ELF-1 (cell line): ENCODE data around the gene VIPAS39.

ENCODE experiments used
- DNase-seq: peaks from one replicate; pipeline ENCODE4 v3.0.0-alpha.2; 2016; ENCODE audit warnings: low read depth, low spot score

Gene VIPAS39

GRCh38 chr14:77457522-77458248 lies at the start of gene VIPAS39, which contains the start of gene AHSA1:
TSS of gene VIPAS39 (minus strand) at chr14:77457601. CDS start at chr14:77454102, 3,499 bp downstream.
TSS of gene AHSA1 (plus strand) at chr14:77458093. CDS start at chr14:77458190, 97 bp downstream.
- peak; percentile 99 for DNase-seq

- no peak for DNase-seq
These were observed 47.6 kb upstream of the VIPAS39 start for GRCh38 chr14:77505031-77505430.

- DNase-seq = no peak
These were observed 45.7 kb upstream of the VIPAS39 start for GRCh38 chr14:77503138-77503537.

GRCh38 chr14:77502109-77502782 lies 44.8 kb upstream of the VIPAS39 start:
- DNase-seq = no peak

- DNase-seq = peak; percentile 72
These were observed 41.7 kb upstream of the VIPAS39 start for GRCh38 chr14:77498984-77499527.

- peak; percentile 43 for DNase-seq
These were observed 40.9 kb upstream of the VIPAS39 start, which contains the start of gene ISM2 for GRCh38 chr14:77498120-77498979. TSS of gene ISM2 (minus strand) at chr14:77498816. CDS start at chr14:77498793, 23 bp downstream.

- no peak for DNase-seq
These were observed 37.9 kb upstream of the VIPAS39 start for GRCh38 chr14:77495334-77495733.

GRCh38 chr14:77491056-77491455 lies 33.7 kb upstream of the VIPAS39 start:
- peak; percentile 48 for DNase-seq

GRCh38 chr14:77490347-77490986 lies 33.1 kb upstream of the VIPAS39 start:
- peak; percentile 85 for DNase-seq

- peak; percentile 66 for DNase-seq
These were observed 31.6 kb upstream of the VIPAS39 start for GRCh38 chr14:77489041-77489440.

- DNase-seq = no peak
These were observed 31.2 kb upstream of the VIPAS39 start for GRCh38 chr14:77488558-77488957.

GRCh38 chr14:77485901-77486678 lies 28.7 kb upstream of the VIPAS39 start:
- DNase-seq = no peak

- no peak for DNase-seq
These were observed 27.9 kb upstream of the VIPAS39 start for GRCh38 chr14:77485256-77485655.

GRCh38 chr14:77482422-77482821 lies 25.0 kb upstream of the VIPAS39 start:
- DNase-seq = peak; percentile 15

- no peak for DNase-seq
These were observed 21.4 kb upstream of the VIPAS39 start for GRCh38 chr14:77478796-77479195.

GRCh38 chr14:77478029-77478428 lies 20.6 kb upstream of the VIPAS39 start:
- no peak for DNase-seq

GRCh38 chr14:77475432-77476115 lies 18.2 kb upstream of the VIPAS39 start:
- no peak for DNase-seq

GRCh38 chr14:77474479-77475177 lies 17.2 kb upstream of the VIPAS39 start:
- DNase-seq = no peak

- DNase-seq = no peak
These were observed 16.5 kb upstream of the VIPAS39 start for GRCh38 chr14:77473921-77474320.
